ENCODE measurements around the gene MICU1. TPM values are rescaled to one million over a fixed set of nuclear protein-coding genes. Genes with fewer than 3 reads are reported as not detected.

Gene MICU1
- total RNA-seq, 4 donors from 2014 or later, result 14.6 to 22.2 (median 20.1) TPM

- intact Hi-C loops (cut with DNase I), result no loop called here
- H3K27ac ChIP-seq, result no peak overlapping the region
- peaks cover 0 to 9% (median 0%) of the 10 kb centered on the region in 3 donors for H3K4me1 ChIP-seq
- no peaks in the 10 kb centered on the region for H3K36me3 ChIP-seq
- H3K4me3 ChIP-seq, result no peak overlapping the region
- H3K9me3 ChIP-seq, result no peaks in the 10 kb centered on the region
- TF ChIP-seq CTCF (IDR thresholded peaks at IDR 0.05), result no peak
- TF ChIP-seq POLR2A (IDR thresholded peaks at IDR 0.05), result no peak
- peaks cover 0 to 3% (median 0%) of the 10 kb centered on the region in 4 donors for H3K27me3 ChIP-seq
- no peak for DNase-seq
Observed at GRCh38 chr10:72663971-72664370, 38.1 kb upstream of the MICU1 start.

- no peaks in the 10 kb centered on the region for H3K4me1 ChIP-seq
- H3K4me3 ChIP-seq, result no peak overlapping the region
- H3K9me3 ChIP-seq, result no peaks in the 10 kb centered on the region
- intact Hi-C loops (cut with DNase I), result no loop called here
- 100% methylated on average over 1 of the region's 1 CpG for WGBS, 2 donors
- peaks cover 0 to 3% (median 0%) of the 10 kb centered on the region in 4 donors for H3K27me3 ChIP-seq
- H3K27ac ChIP-seq, result no peak overlapping the region
- no peak for DNase-seq
- no peaks in the 10 kb centered on the region for H3K36me3 ChIP-seq
- TF ChIP-seq POLR2A (IDR thresholded peaks at IDR 0.05) (no peak), CTCF (IDR thresholded peaks at IDR 0.05) (no peak)
Observed at GRCh38 chr10:72661431-72661830, 35.6 kb upstream of the MICU1 start.

- no peak for TF ChIP-seq POLR2A (IDR thresholded peaks at IDR 0.05)
- no peak for TF ChIP-seq CTCF (IDR thresholded peaks at IDR 0.05)
- no peak overlapping the region for H3K4me3 ChIP-seq
- no peaks in the 10 kb centered on the region for H3K9me3 ChIP-seq
- no peaks in the 10 kb centered on the region for H3K4me1 ChIP-seq
- intact Hi-C loops (cut with DNase I), result no loop called here
- no peak overlapping the region for H3K27ac ChIP-seq
- peaks cover 0 to 3% (median 0%) of the 10 kb centered on the region in 4 donors for H3K27me3 ChIP-seq
- no peak for DNase-seq
- no peaks in the 10 kb centered on the region for H3K36me3 ChIP-seq
Observed at GRCh38 chr10:72660220-72660619, 34.3 kb upstream of the MICU1 start.

- peaks cover 0 to 3% (median 0%) of the 10 kb centered on the region in 4 donors for H3K27me3 ChIP-seq
- no peaks in the 10 kb centered on the region for H3K9me3 ChIP-seq
- no peak for DNase-seq
- H3K4me3 ChIP-seq, result no peak overlapping the region
- WGBS, 2 donors, result 90 to 92% methylated on average over 8 of the region's 8 CpGs
- H3K27ac ChIP-seq, result no peak overlapping the region
- intact Hi-C loops (cut with DNase I), result no loop called here
- TF ChIP-seq POLR2A (IDR thresholded peaks at IDR 0.05) (no peak), CTCF (IDR thresholded peaks at IDR 0.05) (no peak)
- no peaks in the 10 kb centered on the region for H3K4me1 ChIP-seq
- H3K36me3 ChIP-seq, result no peaks in the 10 kb centered on the region
Observed at GRCh38 chr10:72659694-72660093, 33.8 kb upstream of the MICU1 start.

- TF ChIP-seq CTCF (IDR thresholded peaks at IDR 0.05), result no peak
- TF ChIP-seq POLR2A (IDR thresholded peaks at IDR 0.05), result no peak
- no peak for DNase-seq
Observed at GRCh38 chr10:72658696-72659400, 33.0 kb upstream of the MICU1 start.

More at GRCh38 chr10:72658696-72659400, 33.0 kb upstream of the MICU1 start:
- intact Hi-C loops (cut with DNase I), result no loop called here
- H3K27me3 ChIP-seq, result no peaks in the 10 kb centered on the region
- H3K4me1 ChIP-seq, result no peaks in the 10 kb centered on the region
- H3K36me3 ChIP-seq, result no peaks in the 10 kb centered on the region
- no peak overlapping the region for H3K4me3 ChIP-seq
- 88 to 89% methylated on average over 3 to 5 of the region's 5 CpGs for WGBS, 2 donors
- no peak overlapping the region for H3K27ac ChIP-seq
- no peaks in the 10 kb centered on the region for H3K9me3 ChIP-seq
